GM13977 (cell line): ENCODE measurements around the gene OR1F1.

Experiments
- DNase-seq: peaks from one replicate; pipeline ENCODE4 v3.0.0; 2012; ENCODE audit warnings: low spot score
- CTCF ChIP-seq: IDR thresholded peaks from 2 replicates; pipeline ENCODE4 v1.5.1; 2012; ENCODE audit warnings: mild to moderate bottlenecking, control low read depth; ENCODE audit not compliant: insufficient read depth; ENCODE audit errors: extremely low read depth, missing control alignments
- in situ Hi-C: fragments of 300-500 bp; cut with MboI; formaldehyde crosslinking; loops from one replicate; pipeline ENCODE4 v1.12.0; 2022; ENCODE audit warnings: low sequenced_read_pairs, low pct_unique_long_range_greater_than_20kb, mixed read lengths, inconsistent platforms; ENCODE audit not compliant: unreplicated experiment

Gene OR1F1

GRCh38 chr16:3214904-3215600 is 27.0 kb downstream of the OR1F1 start:
- in situ Hi-C loops, result no loop called here
- DNase-seq, result no peak
- TF ChIP-seq CTCF, result no peak

- in situ Hi-C loops, result no loop called here
- no peak for DNase-seq
- TF ChIP-seq CTCF, result no peak
These were observed 27.7 kb downstream of the OR1F1 start for GRCh38 chr16:3215601-3216262.

GRCh38 chr16:3216263-3216640 is 28.2 kb downstream of the OR1F1 start:
- no peak for DNase-seq
- no peak for TF ChIP-seq CTCF

GRCh38 chr16:3220839-3221238 is 32.8 kb downstream of the OR1F1 start:
- no peak for DNase-seq
- in situ Hi-C loops, result no loop called here
- no peak for TF ChIP-seq CTCF

More at GRCh38 chr16:3216263-3216640, 28.2 kb downstream of the OR1F1 start:
- in situ Hi-C loops, result no loop called here

GRCh38 chr16:3223913-3224515 is 36.0 kb downstream of the OR1F1 start:
- in situ Hi-C loops, result no loop called here
- no peak for DNase-seq
- TF ChIP-seq CTCF, result no peak

- DNase-seq, result no peak
- in situ Hi-C loops, result no loop called here
- TF ChIP-seq CTCF, result no peak
These were observed 46.5 kb downstream of the OR1F1 start for GRCh38 chr16:3234543-3234856.
